Breast epithelium (tissue), 4 donors: Measurements from ENCODE around the gene VGF. TPM values are rescaled to one million over a fixed set of nuclear protein-coding genes. Genes with fewer than 3 reads are reported as not detected.
A peak's percentile ranks its signal among the peaks of the same experiment; 100 is the strongest.
"Not testable (repeated sequence)": the region's sequence is repeated elsewhere in the genome, so short reads cannot be mapped to it uniquely, and the experiment has no call there.

Experiments used
- DNase-seq, 2 donors: peaks; one replicate each; pipeline ENCODE4 v3.0.0-alpha.2; 2019; ENCODE audit warnings: low spot score in 2 of 2
- H3K27ac ChIP-seq, 2 donors: fragments of 200-600 bp; sonication (generic) in 1 of 2; one replicate each; pipeline ENCODE4 v1.5.1; 2016 to 2019; ENCODE audit warnings: mild to moderate bottlenecking in 1 of 2
- H3K27me3 ChIP-seq, 2 donors: fragments of 200-600 bp; sonication (generic) in 1 of 2; one replicate each; pipeline versions ENCODE4 v1.5.1 to v1.6.0; 2017 to 2019; ENCODE audit warnings: control low read depth in 1 of 2, mild to moderate bottlenecking in 1 of 2
- H3K36me3 ChIP-seq: fragments of 200-600 bp; one replicate; pipeline ENCODE4 v1.5.1; 2019
- H3K4me1 ChIP-seq, 2 donors: fragments of 200-600 bp; sonication (generic); one replicate each; pipeline ENCODE4 v1.5.1; 2016 to 2019; ENCODE audit warnings: control low read depth in 1 of 2
- H3K4me3 ChIP-seq, 3 donors: fragments of 200-600 bp; sonication (generic); 1 replicate in 2 of 3; 2 replicates in 1 of 3; pipeline ENCODE4 v1.5.1; 2016 to 2019; ENCODE audit warnings: mild to moderate bottlenecking in 3 of 3, moderate library complexity in 2 of 3
- H3K9me3 ChIP-seq, 2 donors: fragments of 200-600 bp; sonication (generic) in 1 of 2; one replicate each; pipeline ENCODE4 v1.5.1; 2016 to 2019; ENCODE audit warnings: control low read depth in 1 of 2
- CTCF ChIP-seq, 3 donors: fragments of 450-650 bp; IDR thresholded peaks; one replicate each; pipeline ENCODE4 v1.5.1; 2016 to 2017; ENCODE audit warnings: antibody characterized with exemption in 3 of 3, mild to moderate bottlenecking in 3 of 3, moderate library complexity in 3 of 3
- POLR2A ChIP-seq: fragments of 450-650 bp; IDR thresholded peaks from one replicate; pipeline ENCODE4 v1.6.1; 2016; ENCODE audit warnings: antibody characterized with exemption, mild to moderate bottlenecking, moderate library complexity
- POLR2AphosphoS5 ChIP-seq, 3 donors: sonication (generic); formaldehyde crosslinking; IDR thresholded peaks; one replicate each; pipeline ENCODE4 v1.6.1; 2017; ENCODE audit warnings: antibody characterized with exemption in 3 of 3
- intact Hi-C: fragments of 100-400 bp; cut with DNase I; formaldehyde crosslinking; loops from one replicate; pipeline ENCODE4 v1.15.1; 2023; ENCODE audit warnings: low total_unique reads
- total RNA-seq, 3 donors: library from RNA; depleted of rRNA; stranded (reverse); fragments of >200 nt; gene quantifications; one replicate each; pipeline ENCODE4 v1.1.0, GENCODE V29; 2016

VGF gene
- total RNA-seq, 3 donors from 2014 or later, result 0.16 TPM; not detected in 2

GRCh38 chr7:101134399-101134980 lies 30.9 kb downstream of the VGF start:
- no peak overlapping the region for H3K4me3 ChIP-seq
- intact Hi-C loops, result no loop called here
- no peaks in the 10 kb centered on the region for H3K4me1 ChIP-seq
- no peak for TF ChIP-seq POLR2A
- H3K36me3 ChIP-seq, result no peaks in the 10 kb centered on the region
- H3K27me3 ChIP-seq, result no peaks in the 10 kb centered on the region
- H3K9me3 ChIP-seq, result no peaks in the 10 kb centered on the region
- no peak for DNase-seq
- H3K27ac ChIP-seq, result peak overlapping the region in 1 of 2 donors; percentile 55

GRCh38 chr7:101133621-101134398 lies 31.6 kb downstream of the VGF start:
- Histone ChIP-seq H3K36me3 (no peaks in the 10 kb centered on the region), H3K4me3 (no peak overlapping the region), H3K9me3 (no peaks in the 10 kb centered on the region), H3K27me3 (no peaks in the 10 kb centered on the region), H3K4me1 (no peaks in the 10 kb centered on the region), H3K27ac (peak overlapping the region in 1 of 2 donors; percentile 70)
- intact Hi-C loops, result no loop called here
- DNase-seq, result no peak
- TF ChIP-seq POLR2A (no peak), CTCF (IDR thresholded peaks at IDR 0.05) (no peak), POLR2AphosphoS5 (IDR thresholded peaks at IDR 0.05) (no peak)

- H3K27ac ChIP-seq, H3K9me3 ChIP-seq, DNase-seq, H3K4me3 ChIP-seq, H3K27me3 ChIP-seq, H3K36me3 ChIP-seq, H3K4me1 ChIP-seq, intact Hi-C loops: not testable (repeated sequence)
Observed at GRCh38 chr7:101132626-101133600, 32.5 kb downstream of the VGF start.

- Histone ChIP-seq H3K9me3 (no peaks in the 10 kb centered on the region), H3K36me3 (no peaks in the 10 kb centered on the region), H3K4me1 (no peaks in the 10 kb centered on the region), H3K27ac (no peak overlapping the region), H3K27me3 (no peaks in the 10 kb centered on the region), H3K4me3 (no peak overlapping the region)
- TF ChIP-seq CTCF (IDR thresholded peaks at IDR 0.05) (no peak), POLR2A (no peak), POLR2AphosphoS5 (IDR thresholded peaks at IDR 0.05) (no peak)
- DNase-seq, result no peak
- intact Hi-C loops, result no loop called here
Observed at GRCh38 chr7:101129603-101130117, 35.7 kb downstream of the VGF start.

- Histone ChIP-seq H3K4me1 (no peaks in the 10 kb centered on the region), H3K27ac (no peak overlapping the region), H3K27me3 (no peaks in the 10 kb centered on the region), H3K36me3 (no peaks in the 10 kb centered on the region), H3K4me3 (peak overlapping the region in 1 of 3 donors; percentile 35), H3K9me3 (no peaks in the 10 kb centered on the region)
- no peak for TF ChIP-seq CTCF (IDR thresholded peaks at IDR 0.05)
- no peak for TF ChIP-seq POLR2AphosphoS5 (IDR thresholded peaks at IDR 0.05)
- no peak for TF ChIP-seq POLR2A
- intact Hi-C loops, result no loop called here
- DNase-seq, result no peak
Observed at GRCh38 chr7:101128040-101128834, 37.1 kb downstream of the VGF start.
